Neural cell (in vitro differentiated cells): ENCODE data around the gene IST1. TPM values are rescaled to one million over a fixed set of nuclear protein-coding genes. Genes with fewer than 3 reads are reported as not detected.

ENCODE experiments used
- H2AFZ ChIP-seq: fragments of 200-600, 300-800 bp; sonication (generic), shearing (Covaris generic); 2 replicates; pipeline ENCODE4 v1.6.0; 2014; ENCODE audit warnings: low read depth, mild to moderate bottlenecking, antibody characterized with exemption, low read length, moderate library complexity
- H3F3A ChIP-seq: fragments of 200-600 bp; shearing (Covaris generic); 2 replicates; pipeline ENCODE4 v1.6.1; 2016; ENCODE audit warnings: mild to moderate bottlenecking, moderate library complexity, mixed read lengths, antibody characterized with exemption, low read length; ENCODE audit not compliant: insufficient read depth, poor library complexity, severe bottlenecking
- H3K27ac ChIP-seq: fragments of 200-600, 300-800 bp; sonication (generic), shearing (Covaris generic); 2 replicates; pipeline ENCODE4 v1.5.1; 2014; ENCODE audit warnings: mild to moderate bottlenecking, low read length, moderate library complexity
- H3K27me3 ChIP-seq: fragments of 300-800, 200-600 bp; sonication (generic), shearing (Covaris generic); 2 replicates; pipeline ENCODE4 v1.6.0; 2014; ENCODE audit warnings: mild to moderate bottlenecking, low read depth, low read length, moderate library complexity; ENCODE audit not compliant: insufficient read depth
- H3K36me3 ChIP-seq: fragments of 300-800, 200-600 bp; sonication (generic), shearing (Covaris generic); 2 replicates; pipeline ENCODE4 v1.5.1; 2014; ENCODE audit warnings: mild to moderate bottlenecking, antibody characterized with exemption, low read length, moderate library complexity; ENCODE audit not compliant: insufficient read depth
- H3K4me2 ChIP-seq: fragments of 300-800, 200-600 bp; sonication (generic), shearing (Covaris generic); 2 replicates; pipeline ENCODE4 v1.6.0; 2014; ENCODE audit warnings: mild to moderate bottlenecking, low read length
- H3K4me3 ChIP-seq: fragments of 300-800, 200-600 bp; sonication (generic), shearing (Covaris generic); 2 replicates; pipeline ENCODE4 v1.5.1; 2014; ENCODE audit warnings: mild to moderate bottlenecking, low read length, moderate library complexity
- H3K79me2 ChIP-seq: fragments of 200-600 bp; shearing (Covaris generic); replicated peaks from 2 replicates; pipeline ENCODE4 v1.6.0; 2014; ENCODE audit warnings: mild to moderate bottlenecking, low read length, moderate library complexity; ENCODE audit not compliant: insufficient read depth
- H3K9ac ChIP-seq: fragments of 300-800, 200-600 bp; sonication (generic), shearing (Covaris generic); 2 replicates; pipeline ENCODE4 v1.6.1; 2016; ENCODE audit warnings: mild to moderate bottlenecking, low read length, mixed read lengths
- H3K9me2 ChIP-seq: fragments of 200-600 bp; shearing (Covaris generic); 2 replicates; pipeline ENCODE4 v1.6.1; 2016; ENCODE audit warnings: mild to moderate bottlenecking, low read length, mixed read lengths; ENCODE audit not compliant: insufficient read depth
- H3K9me3 ChIP-seq: fragments of 200-600, 300-800 bp; sonication (generic), shearing (Covaris generic); 2 replicates; pipeline ENCODE4 v1.6.1; 2016; ENCODE audit warnings: mild to moderate bottlenecking, mixed run types, low read length, moderate library complexity, mixed read lengths
- H4K20me1 ChIP-seq: fragments of 200-600 bp; shearing (Covaris generic); 2 replicates; pipeline ENCODE4 v1.6.1; 2016; ENCODE audit warnings: mild to moderate bottlenecking, mixed run types; ENCODE audit not compliant: insufficient read depth
- CTCF ChIP-seq: fragments of 450-650 bp; IDR thresholded peaks from 2 replicates; pipeline ENCODE4 v1.5.1; 2014; ENCODE audit warnings: antibody characterized with exemption, mild to moderate bottlenecking, moderate library complexity; ENCODE audit not compliant: poor library complexity, severe bottlenecking
- EP300 ChIP-seq: fragments of 450-650 bp; conservative IDR thresholded peaks from 2 replicates; pipeline ENCODE4 v1.6.1; 2014; ENCODE audit warnings: antibody characterized with exemption, mild to moderate bottlenecking, moderate library complexity; ENCODE audit not compliant: poor library complexity, severe bottlenecking
- EZH2 ChIP-seq: fragments of 200-600, 300-800 bp; shearing (Covaris generic), sonication (generic); IDR thresholded peaks from 2 replicates; pipeline ENCODE4 v1.6.1; 2014; ENCODE audit warnings: antibody characterized with exemption, low read length, borderline replicate concordance, mild to moderate bottlenecking; ENCODE audit not compliant: insufficient read depth, poor library complexity, severe bottlenecking
- MXI1 ChIP-seq: fragments of 450-650 bp; conservative IDR thresholded peaks from 2 replicates; pipeline ENCODE4 v1.6.1; 2014; ENCODE audit warnings: antibody characterized with exemption, mild to moderate bottlenecking; ENCODE audit not compliant: poor library complexity, severe bottlenecking
- POLR2AphosphoS5 ChIP-seq: IDR thresholded peaks from 2 replicates; pipeline ENCODE4 v1.6.1; 2012
- RAD21 ChIP-seq: fragments of 450-650 bp; conservative IDR thresholded peaks from 2 replicates; pipeline ENCODE4 v1.6.1; 2014; ENCODE audit warnings: antibody characterized with exemption, mild to moderate bottlenecking, moderate library complexity
- SMC3 ChIP-seq: fragments of 450-650 bp; conservative IDR thresholded peaks from 2 replicates; pipeline ENCODE4 v1.6.1; 2014; ENCODE audit warnings: antibody characterized with exemption, mild to moderate bottlenecking, moderate library complexity; ENCODE audit not compliant: poor library complexity
- TAF1 ChIP-seq: IDR thresholded peaks from 2 replicates; pipeline ENCODE4 v1.6.1; 2012; ENCODE audit warnings: low read depth
- polyA plus RNA-seq: library from polyadenylated mRNA; depleted of rRNA; stranded (reverse); fragments of >200 nt; gene quantifications from 2 replicates; pipeline ENCODE4 v1.2.3, GENCODE V29; 2014
- TF ChIP-seq, protein P1 (sequence below): IDR thresholded peaks from 2 replicates; pipeline ENCODE4 v1.6.1; 2012; ENCODE audit warnings: borderline replicate concordance

Gene IST1
- polyA plus RNA-seq, 1 donor from 2014 or later = 389 TPM

- no peak overlapping the region for H2AFZ ChIP-seq
- H3K9ac ChIP-seq = no peak overlapping the region
- no peaks in the 10 kb centered on the region for H3F3A ChIP-seq
- no peaks in the 10 kb centered on the region for H4K20me1 ChIP-seq
- no peaks in the 10 kb centered on the region for H3K9me3 ChIP-seq
- no peaks in the 10 kb centered on the region for H3K27me3 ChIP-seq
- H3K36me3 ChIP-seq = no peaks in the 10 kb centered on the region
- H3K27ac ChIP-seq = no peak overlapping the region
- no peak overlapping the region for H3K4me3 ChIP-seq
- H3K9me2 ChIP-seq = no peaks in the 10 kb centered on the region
- H3K4me2 ChIP-seq = no peak overlapping the region
- peaks cover 6% of the 10 kb centered on the region for H3K79me2 ChIP-seq
- TF ChIP-seq EP300 = no peak
- TF ChIP-seq SMC3 = no peak
- TF ChIP-seq EZH2 = no peak
- TF ChIP-seq TAF1 = no peak
- TF ChIP-seq CTCF = no peak
- TF ChIP-seq RAD21 = no peak
- no peak for TF ChIP-seq MXI1
- TF ChIP-seq POLR2AphosphoS5 = no peak
- TF ChIP-seq, protein P1, sequence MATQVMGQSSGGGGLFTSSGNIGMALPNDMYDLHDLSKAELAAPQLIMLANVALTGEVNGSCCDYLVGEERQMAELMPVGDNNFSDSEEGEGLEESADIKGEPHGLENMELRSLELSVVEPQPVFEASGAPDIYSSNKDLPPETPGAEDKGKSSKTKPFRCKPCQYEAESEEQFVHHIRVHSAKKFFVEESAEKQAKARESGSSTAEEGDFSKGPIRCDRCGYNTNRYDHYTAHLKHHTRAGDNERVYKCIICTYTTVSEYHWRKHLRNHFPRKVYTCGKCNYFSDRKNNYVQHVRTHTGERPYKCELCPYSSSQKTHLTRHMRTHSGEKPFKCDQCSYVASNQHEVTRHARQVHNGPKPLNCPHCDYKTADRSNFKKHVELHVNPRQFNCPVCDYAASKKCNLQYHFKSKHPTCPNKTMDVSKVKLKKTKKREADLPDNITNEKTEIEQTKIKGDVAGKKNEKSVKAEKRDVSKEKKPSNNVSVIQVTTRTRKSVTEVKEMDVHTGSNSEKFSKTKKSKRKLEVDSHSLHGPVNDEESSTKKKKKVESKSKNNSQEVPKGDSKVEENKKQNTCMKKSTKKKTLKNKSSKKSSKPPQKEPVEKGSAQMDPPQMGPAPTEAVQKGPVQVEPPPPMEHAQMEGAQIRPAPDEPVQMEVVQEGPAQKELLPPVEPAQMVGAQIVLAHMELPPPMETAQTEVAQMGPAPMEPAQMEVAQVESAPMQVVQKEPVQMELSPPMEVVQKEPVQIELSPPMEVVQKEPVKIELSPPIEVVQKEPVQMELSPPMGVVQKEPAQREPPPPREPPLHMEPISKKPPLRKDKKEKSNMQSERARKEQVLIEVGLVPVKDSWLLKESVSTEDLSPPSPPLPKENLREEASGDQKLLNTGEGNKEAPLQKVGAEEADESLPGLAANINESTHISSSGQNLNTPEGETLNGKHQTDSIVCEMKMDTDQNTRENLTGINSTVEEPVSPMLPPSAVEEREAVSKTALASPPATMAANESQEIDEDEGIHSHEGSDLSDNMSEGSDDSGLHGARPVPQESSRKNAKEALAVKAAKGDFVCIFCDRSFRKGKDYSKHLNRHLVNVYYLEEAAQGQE = no peak
These were observed 42.8 kb upstream of the IST1 start for GRCh38 chr16:71852561-71852960.

DNA sequence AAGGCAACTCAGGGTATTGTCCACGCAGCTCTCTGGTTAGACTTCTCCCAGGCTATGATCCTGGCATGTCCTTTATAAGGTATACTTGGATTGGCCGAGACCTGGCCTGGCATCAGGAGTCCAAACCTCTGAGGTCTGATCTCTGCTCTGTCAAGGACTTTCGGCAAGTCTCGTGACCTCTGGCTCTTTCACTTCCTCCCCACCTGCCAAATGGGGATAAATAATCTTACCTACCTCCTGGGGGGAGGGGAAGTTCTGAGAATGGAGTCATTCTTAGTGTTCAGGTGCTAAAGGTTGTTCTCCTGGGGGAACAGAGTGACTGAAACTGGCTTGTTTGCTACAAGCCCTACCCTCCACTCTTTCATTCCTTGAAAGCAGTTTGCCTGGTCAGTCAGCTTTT, 41.9 kb upstream of the IST1 start:
- no peak overlapping the region for H3K9ac ChIP-seq
- no peak for TF ChIP-seq RAD21
- TF ChIP-seq CTCF = no peak
- no peak for TF ChIP-seq TAF1
- TF ChIP-seq, protein P1 = no peak
- TF ChIP-seq EZH2 = no peak
- no peak for TF ChIP-seq EP300
- no peak for TF ChIP-seq SMC3
- no peak for TF ChIP-seq MXI1
- no peak for TF ChIP-seq POLR2AphosphoS5
- no peak overlapping the region for H2AFZ ChIP-seq
- no peaks in the 10 kb centered on the region for H3K27me3 ChIP-seq
- no peaks in the 10 kb centered on the region for H3K9me2 ChIP-seq
- H3K4me2 ChIP-seq = no peak overlapping the region
- H3F3A ChIP-seq = no peaks in the 10 kb centered on the region
- no peak overlapping the region for H3K27ac ChIP-seq
- H3K79me2 ChIP-seq = no peaks in the 10 kb centered on the region
- no peaks in the 10 kb centered on the region for H3K36me3 ChIP-seq
- no peak overlapping the region for H3K4me3 ChIP-seq
- no peaks in the 10 kb centered on the region for H4K20me1 ChIP-seq
- no peaks in the 10 kb centered on the region for H3K9me3 ChIP-seq
